ENCODE results near the gene MYO1B.

Gene MYO1B

GRCh38 chr2:191465766-191466420, 220.7 kb downstream of the MYO1B start:
- no peak for ATAC-seq (ENCODE audit: low read depth)
- no peak for DNase-seq (ENCODE audit: low spot score in 2 of 2)
- Mint-ChIP-seq H3K9me3 (no peaks in the 10 kb centered on the region), H3K4me3 (no peak overlapping the region), H3K36me3 (no peaks in the 10 kb centered on the region), H3K27ac (no peak overlapping the region), H3K4me1 (no peaks in the 10 kb centered on the region), H3K27me3 (peaks cover 2% of the 10 kb centered on the region)

DNA sequence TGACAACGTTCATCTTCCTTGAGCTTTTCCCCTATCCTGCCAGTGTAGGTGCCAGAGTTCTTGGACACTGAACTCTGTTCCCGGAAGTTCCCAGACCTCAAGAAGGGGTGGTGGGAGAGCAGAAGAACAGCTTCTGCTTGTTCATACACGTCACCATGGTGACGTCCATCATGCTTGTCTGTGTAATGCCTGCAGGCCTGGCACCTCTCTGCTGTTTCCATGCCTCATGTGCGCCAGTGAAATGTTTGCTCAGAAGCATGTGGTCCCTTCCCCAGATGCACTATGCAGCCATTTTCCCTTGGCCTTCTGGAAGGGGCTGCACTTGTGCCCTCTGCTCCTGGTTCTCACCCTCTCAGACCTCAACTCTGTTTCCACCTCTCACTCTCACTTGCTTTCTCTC, 221.9 kb downstream of the MYO1B start:
- Mint-ChIP-seq H3K36me3 (no peaks in the 10 kb centered on the region), H3K27me3 (no peaks in the 10 kb centered on the region), H3K9me3 (no peaks in the 10 kb centered on the region), H3K4me3 (no peak overlapping the region), H3K27ac (no peak overlapping the region), H3K4me1 (no peaks in the 10 kb centered on the region)
- ATAC-seq (ENCODE audit: low read depth) (no peak), DNase-seq (ENCODE audit: low spot score in 2 of 2) (no peak)

- H3K36me3 Mint-ChIP-seq: no peaks in the 10 kb centered on the region
- ATAC-seq (ENCODE audit: low read depth) (no peak), DNase-seq (ENCODE audit: low spot score in 2 of 2) (no peak)
- H3K27me3 Mint-ChIP-seq: peaks cover 2% of the 10 kb centered on the region
- H3K9me3 Mint-ChIP-seq: no peaks in the 10 kb centered on the region
- H3K4me3 Mint-ChIP-seq: no peak overlapping the region
- no peaks in the 10 kb centered on the region for H3K4me1 Mint-ChIP-seq
- no peak overlapping the region for H3K27ac Mint-ChIP-seq
Observed at GRCh38 chr2:191470306-191470705, 225.1 kb downstream of the MYO1B start.

DNA sequence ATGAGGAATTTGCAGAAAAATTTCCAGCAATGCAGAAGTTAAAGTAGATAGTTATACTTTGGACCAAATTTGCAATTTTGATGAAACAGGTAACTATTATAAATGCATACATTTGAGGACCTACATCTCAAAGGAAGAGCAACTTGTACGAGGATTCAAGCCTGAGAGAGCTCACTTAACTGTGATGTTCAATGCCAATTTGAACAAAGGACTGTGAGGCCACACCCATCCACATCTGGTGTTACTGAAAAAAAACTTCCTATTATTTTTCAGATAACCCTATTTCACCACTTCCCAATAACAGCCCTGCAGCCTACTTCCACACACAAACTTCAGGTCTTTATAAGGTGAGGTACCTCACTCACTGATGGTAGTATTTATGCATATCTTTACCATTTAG, 229.3 kb downstream of the MYO1B start:
- DNase-seq (ENCODE audit: low spot score in 2 of 2) (no peak), ATAC-seq (ENCODE audit: low read depth) (no peak)
- Mint-ChIP-seq H3K27me3 (peaks cover 2% of the 10 kb centered on the region), H3K27ac (no peak overlapping the region), H3K36me3 (no peaks in the 10 kb centered on the region), H3K9me3 (no peaks in the 10 kb centered on the region), H3K4me3 (no peak overlapping the region), H3K4me1 (no peaks in the 10 kb centered on the region)

Measured in memory B cell (primary cell).